ENCODE measurements around the gene MRPL51. TPM values are rescaled to one million over a fixed set of nuclear protein-coding genes. Genes with fewer than 3 reads are reported as not detected.

MRPL51 gene
- total and polyA plus RNA-seq, 10 of the 15 experiments (the other 5 are each of a cell fraction or from before 2014, with no cell fraction given): 137 to 1,202 (median 267) TPM

GRCh38 chr12:6492838-6493496, at the start of gene MRPL51 (continued):
- no peak for TF ChIP-seq SKIL (IDR thresholded peaks at IDR 0.05; ENCODE audit: low read depth, poor library complexity, severe bottlenecking)
- peak; percentile 79; the same call in 1 of the 2 replicates for TF ChIP-seq MTA3 (IDR thresholded peaks at IDR 0.05; ENCODE audit: borderline replicate concordance, low read length)
- peak; percentile 98 for TF ChIP-seq ZBTB40 (IDR thresholded peaks at IDR 0.05; ENCODE audit: borderline replicate concordance)
- TF ChIP-seq E2F8 (IDR thresholded peaks at IDR 0.05; ENCODE audit: low read depth, partially characterized antibody): peak; percentile 90
- no peak for TF ChIP-seq WRNIP1 (IDR thresholded peaks at IDR 0.05; ENCODE audit: borderline replicate concordance, low read depth, low read length)
- no peak for TF ChIP-seq IRF5 (IDR thresholded peaks at IDR 0.05; ENCODE audit: borderline replicate concordance)
- TF ChIP-seq RUNX3 (IDR thresholded peaks at IDR 0.05; ENCODE audit: low read length): peak; percentile 56
- TF ChIP-seq EZH2 (IDR thresholded peaks at IDR 0.05; ENCODE audit: borderline replicate concordance, control insufficient read depth, low read depth, low read length): no peak
- TF ChIP-seq POLR2A (IDR thresholded peaks at IDR 0.05; ENCODE audit: low read depth, low read length): peak; percentile 87
- no peak for TF ChIP-seq NFXL1 (IDR thresholded peaks at IDR 0.05; ENCODE audit: borderline replicate concordance)
- peak; percentile 56 for TF ChIP-seq SP1 (IDR thresholded peaks at IDR 0.05; ENCODE audit: low read depth, low read length)
- TF ChIP-seq REST (IDR thresholded peaks at IDR 0.05; ENCODE audit: low read depth, low read length): 0 out of 2 replicates have a peak, but pooled peaks have one; percentile 3
- peak; percentile 34; the same call in 1 of the 2 replicates for TF ChIP-seq NR2C1 (IDR thresholded peaks at IDR 0.05)
- 0 out of 2 replicates have a peak, but pooled peaks have one; percentile 13 for TF ChIP-seq NFIC (IDR thresholded peaks at IDR 0.05; ENCODE audit: low read depth, low read length)
- TF ChIP-seq ZNF207 (IDR thresholded peaks at IDR 0.05; ENCODE audit: borderline replicate concordance): peak; percentile 60; the same call in 1 of the 2 replicates

Data from GM12878 (cell line).